Colonic mucosa (tissue), 4 donors: Measurements from ENCODE around the gene NDUFA1. TPM values are rescaled to one million over a fixed set of nuclear protein-coding genes. Genes with fewer than 3 reads are reported as not detected.
"Not testable (repeated sequence)": the region's sequence is repeated elsewhere in the genome, so short reads cannot be mapped to it uniquely, and the experiment has no call there.

ENCODE experiments used
- DNase-seq: peaks from one replicate; pipeline ENCODE4 v3.0.0-alpha.2; 2020
- H3K27ac ChIP-seq: fragments of 200-600 bp; one replicate; pipeline ENCODE4 v1.8.0; 2021
- H3K27me3 ChIP-seq: fragments of 200-600 bp; one replicate; pipeline ENCODE4 v1.8.0; 2021
- H3K36me3 ChIP-seq: fragments of 200-600 bp; one replicate; pipeline ENCODE4 v1.8.0; 2021
- H3K4me1 ChIP-seq: fragments of 200-600 bp; one replicate; pipeline ENCODE4 v1.8.0; 2021; ENCODE audit warnings: mild to moderate bottlenecking
- H3K4me3 ChIP-seq: fragments of 200-600 bp; one replicate; pipeline ENCODE4 v1.8.0; 2021
- H3K9ac ChIP-seq, 2 donors: one replicate each; pipeline ENCODE4 v1.7.0; 2013; ENCODE audit warnings: control low read depth in 2 of 2, low read depth in 2 of 2, low read length in 2 of 2
- H3K9me3 ChIP-seq: fragments of 200-600 bp; one replicate; pipeline ENCODE4 v1.8.0; 2021
- intact Hi-C: fragments of 100-400 bp; cut with DNase I; formaldehyde crosslinking; loops from one replicate; pipeline ENCODE4 v1.14.1; 2022
- total RNA-seq, 2 donors: library from RNA; stranded (reverse); fragmentation: NEBNext Ultra II Directional in 1 of 2; extraction: Animal tissue kit (Norgen Biotek cat#: 25700) in 1 of 2; gene quantifications; one replicate each; pipeline ENCODE4 v1.2.1, GENCODE V29; 2021
- TF ChIP-seq, protein P1 (sequence below): fragments of 200-600 bp; IDR thresholded peaks from one replicate; pipeline ENCODE4 v1.8.0; 2022; ENCODE audit warnings: antibody characterized with exemption, mild to moderate bottlenecking
- donor health status: healthy.
- donor health status: DM: no; HTN: no; CAD: no.
- donor health status: DM: no; HTN: no; CAD: no.

NDUFA1 gene
- total RNA-seq, 2 donors from 2014 or later: 167 to 221 TPM

GRCh38 chrX:119919835-119920585, 48.4 kb downstream of the NDUFA1 start:
- TF ChIP-seq, protein P1, sequence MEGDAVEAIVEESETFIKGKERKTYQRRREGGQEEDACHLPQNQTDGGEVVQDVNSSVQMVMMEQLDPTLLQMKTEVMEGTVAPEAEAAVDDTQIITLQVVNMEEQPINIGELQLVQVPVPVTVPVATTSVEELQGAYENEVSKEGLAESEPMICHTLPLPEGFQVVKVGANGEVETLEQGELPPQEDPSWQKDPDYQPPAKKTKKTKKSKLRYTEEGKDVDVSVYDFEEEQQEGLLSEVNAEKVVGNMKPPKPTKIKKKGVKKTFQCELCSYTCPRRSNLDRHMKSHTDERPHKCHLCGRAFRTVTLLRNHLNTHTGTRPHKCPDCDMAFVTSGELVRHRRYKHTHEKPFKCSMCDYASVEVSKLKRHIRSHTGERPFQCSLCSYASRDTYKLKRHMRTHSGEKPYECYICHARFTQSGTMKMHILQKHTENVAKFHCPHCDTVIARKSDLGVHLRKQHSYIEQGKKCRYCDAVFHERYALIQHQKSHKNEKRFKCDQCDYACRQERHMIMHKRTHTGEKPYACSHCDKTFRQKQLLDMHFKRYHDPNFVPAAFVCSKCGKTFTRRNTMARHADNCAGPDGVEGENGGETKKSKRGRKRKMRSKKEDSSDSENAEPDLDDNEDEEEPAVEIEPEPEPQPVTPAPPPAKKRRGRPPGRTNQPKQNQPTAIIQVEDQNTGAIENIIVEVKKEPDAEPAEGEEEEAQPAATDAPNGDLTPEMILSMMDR: no peak
- H3K4me3 ChIP-seq: no peak overlapping the region
- H3K27me3 ChIP-seq: no peaks in the 10 kb centered on the region
- no peaks in the 10 kb centered on the region for H3K4me1 ChIP-seq
- no peaks in the 10 kb centered on the region for H3K36me3 ChIP-seq
- H3K27ac ChIP-seq: no peak overlapping the region
- no peak overlapping the region for H3K9ac ChIP-seq
- DNase-seq: no peak
- no peaks in the 10 kb centered on the region for H3K9me3 ChIP-seq
- intact Hi-C loops: no loop called here

DNA sequence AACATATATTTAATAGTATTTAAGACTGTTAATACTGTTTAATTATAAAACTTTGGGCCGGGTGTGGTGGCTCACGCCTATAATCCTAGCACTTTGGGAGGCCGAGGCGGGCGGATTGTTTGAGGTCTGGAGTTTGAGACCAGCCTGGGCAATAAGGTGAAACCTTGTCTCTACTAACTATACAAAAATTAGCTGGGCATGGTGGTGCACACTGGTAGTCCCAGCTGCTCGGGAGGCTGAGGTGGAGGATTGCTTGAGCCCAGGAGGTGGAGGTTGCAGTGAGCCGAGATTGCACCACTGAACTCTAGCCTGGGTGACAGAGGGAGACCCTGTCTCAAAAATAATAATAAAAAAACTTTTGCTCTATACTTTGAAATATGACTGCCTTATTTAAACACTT, 50.8 kb downstream of the NDUFA1 start:
- DNase-seq, H3K4me1 ChIP-seq, intact Hi-C loops, H3K4me3 ChIP-seq, H3K9me3 ChIP-seq, H3K27ac ChIP-seq, H3K9ac ChIP-seq, H3K36me3 ChIP-seq, H3K27me3 ChIP-seq: not testable (repeated sequence)

Other genes with a start within 250 kb of the NDUFA1 start
- 10 to 100 TPM in 1 of 2 donors, 1 to 10 TPM in 1; 9.4 to 21.2 TPM for gene SEPTIN6, start 178.7 kb upstream of the NDUFA1 start, total RNA-seq
- gene SOWAHD, start 113.2 kb upstream of the NDUFA1 start, total RNA-seq: 1 to 10 TPM; 3.2 to 4.9 TPM
- gene RPL39, start 80.2 kb upstream of the NDUFA1 start, total RNA-seq: 1,000 to 10,000 TPM; 1,267 to 1,593 TPM
- 10 to 100 TPM; 10.2 to 10.5 TPM for gene UPF3B, start 18.9 kb upstream of the NDUFA1 start, total RNA-seq
- gene RNF113A, start 99 bp upstream of the NDUFA1 start, total RNA-seq: 10 to 100 TPM; 13.4 to 14.6 TPM
- not detected for gene AKAP14, start 24.1 kb downstream of the NDUFA1 start, total RNA-seq
- 1 to 10 TPM; 5.5 to 7.1 TPM for gene NKAP, start 71.9 kb downstream of the NDUFA1 start, total RNA-seq
- not detected for gene RHOXF2B, start 205.9 kb downstream of the NDUFA1 start, total RNA-seq
- gene RHOXF1, start 244.1 kb downstream of the NDUFA1 start, total RNA-seq: under 1 TPM in 1 of 2 donors, not detected in 1; 0.45 TPM